ENCODE data around the gene DUOXA1. TPM values are rescaled to one million over a fixed set of nuclear protein-coding genes. Genes with fewer than 3 reads are reported as not detected.

The DUOXA1 gene
- total and polyA plus RNA-seq, 2 experiments from 2014 or later: 0.09 TPM; not detected in 1

GRCh38 chr15:45114076-45114750 is 15.5 kb downstream of the DUOXA1 start, which contains the start of the genes DUOX2 and DUOXA2:
Gene DUOX2, minus strand, starts transcription at chr15:45114172. Its CDS starts 761 bp downstream, at chr15:45113411.
Gene DUOXA2, plus strand, starts transcription at chr15:45114326. Its CDS starts 280 bp downstream, at chr15:45114606.
- Histone ChIP-seq H3K27me3 (peaks cover 92% of the 10 kb centered on the region), H3K27ac (no peak within 1 kb of the TSS), H3K4me1 (ENCODE audit: low read depth) (peaks cover 4% of the 10 kb centered on the region), H3K9me3 (ENCODE audit: low read depth) (no peaks in the 10 kb centered on the region), H3K36me3 (no peaks in the 10 kb centered on the region), H3K4me3 (peak within 1 kb of the TSS; percentile 10)
- no peak for TF ChIP-seq CTCF (IDR thresholded peaks at IDR 0.05; ENCODE audit: low read depth, low read length)
- DNase-seq (ENCODE audit: low read depth in 1 of 2, low spot score in 1 of 2): peak in 1 of 2 donors; percentile 40

GRCh38 chr15:45113380-45113990 is 16.2 kb downstream of the DUOXA1 start:
- H3K4me3 ChIP-seq: no peak overlapping the region
- H3K27ac ChIP-seq: no peak overlapping the region
- H3K27me3 ChIP-seq: peaks cover 93% of the 10 kb centered on the region
- no peak for TF ChIP-seq CTCF (IDR thresholded peaks at IDR 0.05; ENCODE audit: low read depth, low read length)
- no peaks in the 10 kb centered on the region for H3K9me3 ChIP-seq (ENCODE audit: low read depth)
- no peaks in the 10 kb centered on the region for H3K36me3 ChIP-seq
- DNase-seq (ENCODE audit: low read depth in 1 of 2, low spot score in 1 of 2): no peak
- H3K4me1 ChIP-seq (ENCODE audit: low read depth): peaks cover 4% of the 10 kb centered on the region

DNA sequence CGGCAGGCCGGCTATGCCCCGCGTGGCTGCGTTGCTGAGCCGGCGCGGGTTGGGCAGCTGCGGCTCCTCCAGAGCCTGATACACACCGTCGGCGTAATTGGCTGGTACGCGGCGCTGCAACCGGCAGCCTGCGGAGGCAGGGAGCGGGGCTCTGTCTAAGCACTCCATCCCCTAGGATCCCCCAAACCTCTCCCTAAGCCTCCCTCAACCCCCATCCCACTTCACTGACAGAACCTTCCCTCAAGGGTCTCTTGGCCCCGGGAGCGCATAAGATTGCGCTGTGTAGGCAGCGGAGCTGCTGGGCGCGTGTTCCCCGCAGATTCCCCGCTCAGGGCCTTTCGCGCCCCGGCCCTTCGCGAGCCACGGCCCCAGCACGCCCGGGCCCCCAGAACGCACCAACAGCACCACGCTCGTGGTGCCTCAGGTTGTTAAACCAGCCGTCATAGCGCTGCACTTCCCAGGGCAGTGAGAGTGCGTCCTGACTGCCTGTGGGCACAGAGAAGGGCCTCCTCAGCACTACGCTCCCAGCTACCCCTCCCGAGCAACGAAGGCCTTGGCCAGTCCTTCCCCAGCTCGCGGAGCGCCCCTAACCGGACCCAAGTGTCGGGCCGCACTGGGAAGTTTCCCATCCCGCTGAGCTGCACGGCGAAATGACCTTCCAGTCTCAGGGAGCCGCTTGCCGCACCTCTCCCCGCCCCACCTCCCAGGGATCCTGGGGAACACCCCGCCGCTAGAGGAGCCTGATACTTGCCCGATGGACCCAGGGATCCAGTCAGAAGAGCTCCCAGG is 16.9 kb downstream of the DUOXA1 start:
- peaks cover 4% of the 10 kb centered on the region for H3K4me1 ChIP-seq (ENCODE audit: low read depth)
- no peak overlapping the region for H3K27ac ChIP-seq
- peaks cover 98% of the 10 kb centered on the region for H3K27me3 ChIP-seq
- H3K36me3 ChIP-seq: no peaks in the 10 kb centered on the region
- no peaks in the 10 kb centered on the region for H3K9me3 ChIP-seq (ENCODE audit: low read depth)
- no peak for TF ChIP-seq CTCF (IDR thresholded peaks at IDR 0.05; ENCODE audit: low read depth, low read length)
- peak overlapping the region; percentile 5 for H3K4me3 ChIP-seq
- peak in 1 of 2 donors; percentile 28 for DNase-seq (ENCODE audit: low read depth in 1 of 2, low spot score in 1 of 2)

- peaks cover 4% of the 10 kb centered on the region for H3K4me1 ChIP-seq (ENCODE audit: low read depth)
- TF ChIP-seq CTCF (IDR thresholded peaks at IDR 0.05; ENCODE audit: low read depth, low read length): no peak
- DNase-seq (ENCODE audit: low read depth in 1 of 2, low spot score in 1 of 2): no peak
These were observed 17.5 kb downstream of the DUOXA1 start for GRCh38 chr15:45112143-45112590.

DNA sequence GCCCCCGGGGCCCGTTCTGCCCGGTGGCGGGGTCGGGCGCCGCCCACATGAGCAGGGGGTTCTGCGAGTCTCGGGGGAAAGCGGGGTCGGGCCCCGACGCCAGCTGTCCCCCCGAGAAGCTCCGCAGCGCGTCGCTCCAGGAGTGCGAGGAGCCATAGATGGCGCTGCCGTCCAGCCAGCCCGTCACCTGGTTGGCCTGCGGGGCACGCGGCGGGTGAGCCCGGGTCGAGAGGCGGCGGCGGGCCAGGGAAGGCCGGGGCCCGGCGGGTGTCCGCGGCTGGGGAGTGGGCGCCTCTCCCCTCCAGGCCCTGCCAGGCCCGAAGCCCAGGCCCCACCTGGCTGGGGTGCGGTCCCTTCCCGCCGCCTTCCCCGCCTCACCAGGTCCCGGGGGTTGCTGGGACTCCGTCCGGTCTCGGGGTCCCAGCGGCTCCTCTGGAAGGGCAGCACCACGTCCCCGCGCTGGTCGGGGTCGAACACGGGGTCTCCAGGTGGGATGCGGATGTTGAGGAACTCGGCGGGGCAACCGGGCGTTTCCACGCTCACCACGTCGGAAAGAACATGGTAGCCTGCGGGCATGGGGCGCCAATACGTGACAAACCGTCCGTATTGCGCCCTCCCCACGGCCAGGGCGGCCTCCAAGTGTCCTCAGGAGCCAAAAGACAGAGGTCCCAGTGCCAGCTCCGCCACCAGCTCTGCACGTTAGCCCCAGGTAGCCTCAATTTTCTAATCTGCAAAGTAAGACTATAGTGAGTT is 18.1 kb downstream of the DUOXA1 start:
- DNase-seq (ENCODE audit: low read depth in 1 of 2, low spot score in 1 of 2): no peak
- TF ChIP-seq CTCF (IDR thresholded peaks at IDR 0.05; ENCODE audit: low read depth, low read length): no peak

More at GRCh38 chr15:45112143-45112590, 17.5 kb downstream of the DUOXA1 start:
- H3K4me3 ChIP-seq: peak overlapping the region; percentile 5
- no peaks in the 10 kb centered on the region for H3K9me3 ChIP-seq (ENCODE audit: low read depth)
- H3K36me3 ChIP-seq: no peaks in the 10 kb centered on the region
- H3K27ac ChIP-seq: no peak overlapping the region
- H3K27me3 ChIP-seq: peaks cover 95% of the 10 kb centered on the region

More for the DNA sequence above, 18.1 kb downstream of the DUOXA1 start:
- H3K9me3 ChIP-seq (ENCODE audit: low read depth): no peaks in the 10 kb centered on the region
- H3K36me3 ChIP-seq: no peaks in the 10 kb centered on the region
- no peak overlapping the region for H3K4me3 ChIP-seq
- H3K27ac ChIP-seq: no peak overlapping the region
- H3K4me1 ChIP-seq (ENCODE audit: low read depth): peaks cover 4% of the 10 kb centered on the region
- peaks cover 95% of the 10 kb centered on the region for H3K27me3 ChIP-seq

Data from cardiac muscle cell (in vitro differentiated cells and primary cell).